ENCODE results near the gene CDH7. TPM values are rescaled to one million over a fixed set of nuclear protein-coding genes. Genes with fewer than 3 reads are reported as not detected.

Gene CDH7
- total RNA-seq, 1 experiment from 2014 or later, result not detected

DNA sequence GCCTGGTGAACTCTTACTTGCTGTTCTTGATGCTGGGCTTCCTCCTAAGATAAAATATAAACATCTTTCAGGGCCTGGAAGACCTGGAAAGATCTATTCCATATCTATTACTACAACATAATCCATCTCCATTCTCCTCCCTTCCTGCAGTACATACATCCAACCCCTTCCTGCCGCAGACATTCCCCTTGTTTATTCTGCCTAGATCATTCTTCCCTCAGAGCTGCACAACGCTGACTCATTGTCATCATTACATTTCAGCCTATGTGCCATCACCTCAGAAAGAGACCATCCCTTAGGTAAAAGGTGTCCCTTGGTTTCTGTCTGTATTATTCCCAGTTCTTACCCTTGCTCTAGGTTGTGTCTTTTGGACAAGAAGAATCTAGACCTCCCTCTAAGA, 2.5 kb upstream of the CDH7 start:
- intact Hi-C loops (cut with micrococcal nuclease; ENCODE audit: unreplicated experiment), result no loop called here

GRCh38 chr18:65749841-65750240, 971 bp upstream of the CDH7 start:
- H2AFZ ChIP-seq, result no peak overlapping the region
- CTCF ChIA-PET, result no interaction called here
- intact Hi-C loops (cut with micrococcal nuclease; ENCODE audit: unreplicated experiment), result no loop called here
- no peaks in the 10 kb centered on the region for H3K4me1 ChIP-seq (replicated peaks; ENCODE audit: insufficient read depth)
- no peaks in the 10 kb centered on the region for H4K20me1 ChIP-seq (ENCODE audit: insufficient read depth)
- peak overlapping the region; percentile 53; the same call in 1 of the 2 replicates for H3K4me3 ChIP-seq
- TF ChIP-seq, protein P1, sequence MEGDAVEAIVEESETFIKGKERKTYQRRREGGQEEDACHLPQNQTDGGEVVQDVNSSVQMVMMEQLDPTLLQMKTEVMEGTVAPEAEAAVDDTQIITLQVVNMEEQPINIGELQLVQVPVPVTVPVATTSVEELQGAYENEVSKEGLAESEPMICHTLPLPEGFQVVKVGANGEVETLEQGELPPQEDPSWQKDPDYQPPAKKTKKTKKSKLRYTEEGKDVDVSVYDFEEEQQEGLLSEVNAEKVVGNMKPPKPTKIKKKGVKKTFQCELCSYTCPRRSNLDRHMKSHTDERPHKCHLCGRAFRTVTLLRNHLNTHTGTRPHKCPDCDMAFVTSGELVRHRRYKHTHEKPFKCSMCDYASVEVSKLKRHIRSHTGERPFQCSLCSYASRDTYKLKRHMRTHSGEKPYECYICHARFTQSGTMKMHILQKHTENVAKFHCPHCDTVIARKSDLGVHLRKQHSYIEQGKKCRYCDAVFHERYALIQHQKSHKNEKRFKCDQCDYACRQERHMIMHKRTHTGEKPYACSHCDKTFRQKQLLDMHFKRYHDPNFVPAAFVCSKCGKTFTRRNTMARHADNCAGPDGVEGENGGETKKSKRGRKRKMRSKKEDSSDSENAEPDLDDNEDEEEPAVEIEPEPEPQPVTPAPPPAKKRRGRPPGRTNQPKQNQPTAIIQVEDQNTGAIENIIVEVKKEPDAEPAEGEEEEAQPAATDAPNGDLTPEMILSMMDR (conservative IDR thresholded peaks at IDR 0.05), result no peak
- no peaks in the 10 kb centered on the region for H3K9me3 ChIP-seq (ENCODE audit: insufficient read depth, low read depth)
- no peaks in the 10 kb centered on the region for H3F3A ChIP-seq (ENCODE audit: insufficient read depth, low read depth)
- H3K4me2 ChIP-seq, result peak overlapping the region; percentile 76
- no peaks in the 10 kb centered on the region for H3K79me2 ChIP-seq (ENCODE audit: low read depth)
- no peaks in the 10 kb centered on the region for H3K27me3 ChIP-seq (ENCODE audit: insufficient read depth, low read depth)
- no peak for DNase-seq
- no peak overlapping the region for H3K27ac ChIP-seq
- no peaks in the 10 kb centered on the region; the same call in 1 of the 2 replicates for H3K9me2 ChIP-seq (ENCODE audit: insufficient read depth)
- POLR2A ChIA-PET (ENCODE audit: unreplicated experiment), result no interaction called here
- no TSS peak for BruUV-seq (replicated peaks)
- no peaks in the 10 kb centered on the region for H3K36me3 ChIP-seq (ENCODE audit: low read depth)

More for the DNA sequence above, 2.5 kb upstream of the CDH7 start:
- no peaks in the 10 kb centered on the region for H3K9me3 ChIP-seq (ENCODE audit: insufficient read depth, low read depth)
- no peak overlapping the region for H2AFZ ChIP-seq
- no peak overlapping the region for H3K4me3 ChIP-seq
- no peaks in the 10 kb centered on the region for H3K27me3 ChIP-seq (ENCODE audit: insufficient read depth, low read depth)
- H4K20me1 ChIP-seq (ENCODE audit: insufficient read depth), result no peaks in the 10 kb centered on the region
- ChIA-PET POLR2A (ENCODE audit: unreplicated experiment) (no interaction called here), CTCF (no interaction called here)
- TF ChIP-seq, protein P1 (conservative IDR thresholded peaks at IDR 0.05), result no peak
- no peak for TF ChIP-seq EZH2 (IDR thresholded peaks at IDR 0.05; ENCODE audit: low read depth)
- no peak for DNase-seq
- H3K9me2 ChIP-seq (ENCODE audit: insufficient read depth), result no peaks in the 10 kb centered on the region
- H3K4me1 ChIP-seq (replicated peaks; ENCODE audit: insufficient read depth), result no peaks in the 10 kb centered on the region
- no TSS peak for BruUV-seq (replicated peaks)
- H3F3A ChIP-seq (ENCODE audit: insufficient read depth, low read depth), result no peaks in the 10 kb centered on the region
- no peaks in the 10 kb centered on the region for H3K79me2 ChIP-seq (ENCODE audit: low read depth)
- H3K36me3 ChIP-seq (ENCODE audit: low read depth), result no peaks in the 10 kb centered on the region
- no peak overlapping the region for H3K4me2 ChIP-seq
- H3K27ac ChIP-seq, result no peak overlapping the region

DNA sequence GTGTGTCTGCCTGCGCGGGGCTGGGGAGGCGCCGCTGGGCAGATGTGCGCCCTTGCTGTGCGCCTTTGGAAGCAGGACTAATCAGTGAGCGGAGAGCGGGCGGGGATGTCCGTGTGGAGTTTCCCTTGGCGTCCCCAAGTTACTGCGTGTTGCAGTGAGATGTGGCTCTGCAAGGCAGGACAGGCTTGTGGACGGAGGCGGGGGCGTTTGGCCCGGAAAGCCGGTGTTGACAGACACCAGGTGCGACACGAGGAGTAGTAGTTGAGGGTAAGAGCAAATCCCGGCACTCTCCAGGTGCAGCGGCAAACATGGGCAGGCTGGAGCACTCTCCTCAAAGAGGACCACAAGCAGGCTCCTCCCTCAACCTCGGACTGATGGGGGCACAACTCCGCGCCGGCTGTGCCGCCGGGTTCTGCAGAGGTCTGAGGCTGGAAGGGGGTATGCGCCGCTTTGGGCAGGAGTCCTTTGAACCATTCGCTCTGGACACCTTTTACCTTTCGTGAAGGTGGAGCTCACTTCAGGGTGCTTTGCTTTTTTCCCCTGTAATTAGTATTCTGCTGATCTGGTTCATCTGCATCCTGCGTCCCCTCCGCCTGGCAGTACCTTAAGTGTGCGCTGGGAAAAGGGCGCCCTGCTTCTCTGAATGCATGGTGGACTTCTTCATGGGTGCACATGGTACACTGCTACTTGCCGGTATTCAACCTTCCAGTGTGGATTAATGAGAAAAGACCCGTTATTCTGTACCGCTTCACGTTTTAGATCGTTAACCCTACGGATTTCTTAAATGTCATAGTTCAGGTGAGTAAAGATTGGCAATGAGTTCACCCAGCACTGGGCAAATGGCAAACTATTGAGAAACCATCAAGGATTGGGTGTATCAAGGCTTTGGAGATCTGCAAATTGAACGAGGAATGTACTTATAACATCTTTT, 608 bp downstream of the CDH7 start:
- intact Hi-C loops (cut with micrococcal nuclease; ENCODE audit: unreplicated experiment), result no loop called here
- BruUV-seq (replicated peaks), result no TSS peak
- Histone ChIP-seq H3F3A (ENCODE audit: insufficient read depth, low read depth) (no peaks in the 10 kb centered on the region), H3K79me2 (ENCODE audit: low read depth) (no peaks in the 10 kb centered on the region), H2AFZ (peak overlapping the region; percentile 56), H3K4me3 (peak overlapping the region; percentile 53; the same call in 1 of the 2 replicates), H3K36me3 (ENCODE audit: low read depth) (no peaks in the 10 kb centered on the region), H3K9me3 (ENCODE audit: insufficient read depth, low read depth) (no peaks in the 10 kb centered on the region), H3K27me3 (ENCODE audit: insufficient read depth, low read depth) (no peaks in the 10 kb centered on the region), H3K4me1 (replicated peaks; ENCODE audit: insufficient read depth) (no peaks in the 10 kb centered on the region), H3K27ac (no peak overlapping the region), H3K9me2 (ENCODE audit: insufficient read depth) (no peaks in the 10 kb centered on the region; the same call in 1 of the 2 replicates), H3K4me2 (peak overlapping the region; percentile 76), H4K20me1 (ENCODE audit: insufficient read depth) (no peaks in the 10 kb centered on the region)
- CTCF ChIA-PET, result no interaction called here
- DNase-seq, result no peak
- no peak for TF ChIP-seq EZH2 (IDR thresholded peaks at IDR 0.05; ENCODE audit: low read depth)
- TF ChIP-seq, protein P1 (conservative IDR thresholded peaks at IDR 0.05), result no peak
- POLR2A ChIA-PET (ENCODE audit: unreplicated experiment), result no interaction called here

All from PC-9 (cell line).